ENCODE measurements around the gene MICU1.
"Not testable (repeated sequence)": the region's sequence is repeated elsewhere in the genome, so short reads cannot be mapped to it uniquely, and the experiment has no call there.

MICU1 gene

DNA sequence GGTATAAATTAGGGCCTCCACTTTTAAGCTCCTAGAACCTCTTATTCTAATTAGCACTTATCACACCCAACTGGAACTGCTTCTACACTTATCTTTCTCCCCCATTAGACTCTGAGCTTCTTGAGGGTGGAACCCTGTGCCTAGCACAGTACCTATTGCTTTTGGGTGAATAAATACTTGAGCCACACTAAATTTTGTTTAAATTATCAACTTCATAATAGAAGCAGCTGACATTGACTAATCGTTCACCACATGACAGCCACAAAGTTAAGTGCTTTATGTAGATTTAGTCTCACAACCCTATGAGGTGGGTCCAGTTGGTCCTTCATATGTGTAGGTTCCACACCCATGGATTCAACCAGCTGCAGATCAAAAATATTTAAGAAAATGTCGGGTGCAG lies 235.1 kb downstream of the MICU1 start:
- no peak for DNase-seq (ENCODE audit: low read depth in 2 of 2, low spot score in 1 of 2)

DNA sequence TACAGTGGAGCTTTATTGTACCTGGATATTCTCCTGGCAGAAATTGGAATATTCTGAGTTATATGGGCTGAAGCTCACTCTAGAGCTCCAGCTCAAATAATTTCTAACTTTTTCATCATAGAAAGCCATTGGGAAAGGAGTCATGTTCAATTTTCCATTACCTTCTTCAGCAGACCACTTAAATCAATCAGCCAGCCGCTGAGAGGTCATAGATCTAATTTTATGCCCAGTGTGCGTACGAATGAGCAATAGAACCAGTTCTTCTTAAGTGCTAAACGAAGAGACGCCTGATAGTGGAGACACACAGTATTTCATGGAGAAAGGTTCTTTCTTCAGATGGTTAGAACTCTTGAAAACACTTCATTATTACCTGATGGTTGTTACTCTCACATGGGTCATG lies 236.2 kb downstream of the MICU1 start:
- no peak for DNase-seq (ENCODE audit: low read depth in 2 of 2, low spot score in 1 of 2)

DNA sequence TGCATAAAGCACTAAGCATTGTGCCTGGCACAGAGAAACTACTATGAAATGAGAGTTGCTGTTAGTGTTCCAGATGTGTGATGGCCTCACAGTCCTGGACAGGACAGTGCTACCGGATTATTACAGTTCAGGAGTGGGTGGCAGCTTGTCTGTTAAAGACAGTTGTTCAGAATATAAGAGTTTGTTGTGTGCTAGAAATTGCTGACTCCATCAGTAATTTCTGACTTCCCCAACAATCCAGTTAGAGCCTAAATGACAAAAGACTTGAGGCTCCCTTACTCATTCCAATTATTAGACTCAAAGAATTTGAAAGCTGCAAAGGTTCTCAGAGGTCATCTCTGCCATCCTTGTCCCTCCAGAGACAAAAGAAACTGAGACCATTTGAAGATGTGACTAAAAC lies 236.9 kb downstream of the MICU1 start:
- DNase-seq (ENCODE audit: low read depth in 2 of 2, low spot score in 1 of 2), result no peak

DNA sequence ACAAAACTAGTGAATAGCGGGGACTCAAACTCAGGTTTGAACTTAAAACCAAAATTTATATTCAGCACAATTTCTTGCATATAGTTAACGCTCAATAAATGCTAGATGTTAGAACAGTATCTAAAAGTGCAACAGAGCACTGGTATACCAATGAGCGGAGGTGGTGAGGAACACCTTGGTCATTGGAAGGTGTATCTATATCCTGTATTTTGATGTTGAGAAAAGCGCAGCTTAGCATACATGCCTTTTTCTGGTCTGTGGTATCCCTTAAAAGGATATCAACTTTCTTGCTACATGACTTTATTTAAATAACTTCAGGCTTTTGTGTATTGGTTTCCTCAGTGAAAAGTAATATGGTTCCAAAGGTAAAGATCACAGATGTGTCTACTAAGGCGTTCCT lies 237.8 kb downstream of the MICU1 start:
- DNase-seq (ENCODE audit: low read depth in 2 of 2, low spot score in 1 of 2), result no peak

DNA sequence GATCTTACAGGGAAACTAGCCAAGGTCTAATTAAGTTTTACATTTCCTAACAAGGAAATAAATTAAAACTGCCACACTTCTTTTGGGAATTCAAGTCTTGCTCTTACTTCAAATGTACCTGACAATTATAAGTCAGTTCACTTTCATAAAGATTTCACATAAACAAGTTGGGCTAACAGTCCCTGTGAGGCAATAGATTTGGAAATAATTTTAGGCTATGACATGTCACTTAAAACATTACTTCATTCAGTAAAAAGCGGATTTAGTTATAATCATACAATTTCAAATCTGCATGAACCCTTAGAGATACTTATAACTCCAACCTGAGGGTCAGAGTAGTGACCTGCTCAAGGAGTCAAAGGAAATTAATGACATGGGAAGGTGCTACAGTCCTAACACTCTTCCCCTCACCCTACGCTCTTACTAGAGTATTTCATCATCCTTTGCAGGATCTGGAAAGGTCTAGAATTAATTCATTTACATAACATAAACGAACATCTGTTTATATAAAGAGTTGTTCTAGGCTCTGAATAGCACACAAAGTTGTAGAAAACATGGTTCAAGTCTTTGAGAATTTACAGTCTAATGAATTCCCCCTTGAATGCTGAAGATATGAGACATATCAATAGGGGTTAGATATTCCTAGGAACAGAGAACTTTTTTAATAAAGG lies 238.8 kb downstream of the MICU1 start:
- DNase-seq (ENCODE audit: low read depth in 2 of 2, low spot score in 1 of 2), result no peak

DNA sequence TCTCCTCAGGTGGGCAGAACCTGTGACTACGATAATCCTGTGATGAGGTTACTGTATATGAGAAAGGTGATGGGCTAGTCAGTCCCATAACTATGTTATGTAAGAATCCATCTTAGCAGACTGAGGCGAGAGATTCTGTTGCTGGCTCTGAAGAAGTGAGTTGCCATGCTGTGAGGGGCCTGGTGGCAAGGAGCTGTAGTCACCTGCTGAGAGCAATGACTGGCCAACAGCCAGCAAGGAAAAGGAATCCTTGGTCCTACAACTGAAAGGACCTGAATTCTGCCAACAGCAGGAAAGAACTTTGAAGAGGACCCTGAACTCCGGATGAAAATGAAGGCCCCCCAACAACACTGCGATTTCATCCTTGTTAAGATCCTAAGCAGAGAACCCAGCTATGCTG lies 240.2 kb downstream of the MICU1 start:
- DNase-seq (ENCODE audit: low read depth in 2 of 2, low spot score in 1 of 2), result no peak

DNA sequence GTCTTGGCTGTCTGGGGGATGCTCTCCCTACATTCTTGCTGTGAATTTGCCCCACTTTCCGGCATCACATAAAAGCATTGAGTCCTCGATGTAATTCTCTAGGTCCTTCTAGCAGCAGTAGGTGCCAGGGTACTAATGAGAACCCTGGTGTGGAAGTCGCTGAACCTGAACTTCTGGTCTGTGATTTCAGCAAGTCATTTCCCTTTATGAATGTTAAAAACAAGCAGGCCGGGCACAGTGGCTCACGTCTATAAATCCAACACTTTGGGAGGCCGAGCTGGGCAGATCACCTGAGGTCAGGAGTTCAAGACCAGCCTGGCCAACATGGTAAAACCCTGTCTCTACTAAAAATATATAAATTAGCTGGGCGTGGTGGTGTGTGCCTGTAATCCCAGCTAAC lies 240.9 kb downstream of the MICU1 start:
- DNase-seq (ENCODE audit: low read depth in 2 of 2, low spot score in 1 of 2), result not testable (repeated sequence)

DNA sequence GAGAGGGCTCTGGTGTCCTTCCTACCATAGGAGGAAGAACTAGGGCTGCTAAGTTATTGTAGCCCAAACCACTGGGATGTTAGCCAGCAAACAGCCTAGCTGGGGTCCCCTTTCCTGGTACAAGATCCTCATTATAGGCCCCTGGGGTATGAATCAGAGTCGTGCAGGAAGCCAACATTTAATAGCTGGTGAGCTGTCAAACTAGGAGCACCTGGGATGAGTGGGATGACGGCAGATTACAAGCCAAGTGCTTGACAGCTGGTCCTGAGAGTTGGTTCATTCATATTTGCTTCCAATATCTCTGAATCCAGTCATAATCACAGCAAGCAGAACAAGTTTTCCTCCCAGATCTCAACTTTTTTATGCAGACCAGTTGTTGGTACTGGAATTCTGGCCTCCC lies 246.1 kb downstream of the MICU1 start:
- DNase-seq (ENCODE audit: low read depth in 2 of 2, low spot score in 1 of 2), result no peak

DNA sequence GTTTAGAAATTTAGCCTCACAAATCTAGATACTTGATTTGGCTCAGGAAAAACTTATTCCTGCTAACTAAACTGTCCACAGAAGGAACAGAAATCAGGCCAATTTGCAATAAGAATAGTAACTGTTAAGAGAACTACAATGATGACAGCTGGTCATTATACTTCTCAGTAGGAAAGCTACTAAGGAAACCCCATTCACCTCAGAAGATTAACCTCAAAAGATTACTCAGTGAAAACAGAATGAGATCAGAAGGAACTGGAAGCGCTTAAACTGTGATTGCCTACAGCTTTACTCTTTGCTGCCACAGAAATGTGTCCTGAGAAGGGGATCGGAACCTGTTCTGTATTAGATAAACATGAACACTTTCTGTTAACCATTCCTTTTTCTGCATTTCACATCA lies 246.8 kb downstream of the MICU1 start:
- no peak for DNase-seq (ENCODE audit: low read depth in 2 of 2, low spot score in 1 of 2)

DNA sequence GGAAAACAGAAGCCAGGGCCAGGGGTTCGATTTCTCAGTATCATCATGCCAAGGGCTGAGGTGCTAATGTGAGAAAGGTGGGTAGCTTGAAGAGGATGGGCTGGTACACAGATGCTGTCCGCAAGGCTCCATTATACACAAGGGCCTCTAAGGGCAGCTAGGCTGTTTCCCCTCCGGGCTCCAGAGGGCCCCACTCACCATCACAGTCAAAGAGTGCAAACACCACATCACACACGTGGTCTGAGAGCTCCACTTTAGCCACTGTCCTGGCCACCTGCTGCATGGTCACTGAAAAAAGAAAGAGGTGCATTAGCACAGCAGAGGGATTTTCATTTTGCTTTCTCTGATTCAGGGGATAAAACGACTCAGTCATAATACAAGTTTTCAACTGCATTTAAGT lies 250.3 kb downstream of the MICU1 start:
- DNase-seq (ENCODE audit: low read depth in 2 of 2, low spot score in 1 of 2), result no peak

DNA sequence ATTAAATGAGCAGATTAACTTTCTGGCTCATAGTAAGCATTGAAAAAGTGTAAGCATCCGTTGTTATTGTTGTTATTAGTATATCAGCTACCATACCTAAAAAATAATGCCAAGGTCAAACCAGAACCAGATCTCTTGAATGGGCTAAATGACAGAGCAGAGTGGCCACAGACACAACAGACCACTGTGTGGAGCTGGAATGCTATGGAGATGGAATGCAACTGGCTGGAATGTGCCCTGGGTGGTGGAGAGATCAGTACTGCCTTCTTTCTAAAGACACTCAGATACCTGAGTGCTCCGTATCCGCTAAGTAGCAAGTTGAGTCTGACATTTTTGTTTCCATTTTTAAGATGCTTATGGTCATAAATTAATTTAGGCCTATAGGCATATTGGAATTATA lies 250.7 kb downstream of the MICU1 start:
- no peak for DNase-seq (ENCODE audit: low read depth in 2 of 2, low spot score in 1 of 2)

DNA sequence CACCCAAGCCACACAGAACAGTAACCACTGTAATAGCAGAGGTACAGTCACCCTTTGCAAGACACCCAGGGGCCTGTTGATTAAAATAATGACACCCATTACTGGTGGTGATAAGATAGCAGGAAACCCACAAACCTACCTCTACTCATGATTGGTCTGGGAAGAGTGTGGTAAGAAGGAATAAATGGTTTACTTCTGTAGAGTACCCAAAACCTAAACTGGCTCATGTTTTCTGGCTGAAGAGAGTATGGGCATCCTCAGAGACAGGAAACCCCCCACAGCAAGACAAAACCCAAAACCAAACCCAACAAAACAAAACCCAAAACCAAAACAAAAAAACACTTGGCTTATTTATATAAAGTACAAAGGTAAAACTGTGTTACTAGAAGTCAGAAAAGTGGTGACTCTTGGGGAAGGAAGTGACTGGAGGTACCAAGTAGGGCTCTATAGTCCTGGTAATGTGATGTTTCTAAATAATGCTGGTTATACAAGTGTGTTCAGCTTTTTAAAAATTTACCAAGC lies 255.6 kb downstream of the MICU1 start:
- no peak for DNase-seq (ENCODE audit: low read depth in 2 of 2, low spot score in 1 of 2)

DNA sequence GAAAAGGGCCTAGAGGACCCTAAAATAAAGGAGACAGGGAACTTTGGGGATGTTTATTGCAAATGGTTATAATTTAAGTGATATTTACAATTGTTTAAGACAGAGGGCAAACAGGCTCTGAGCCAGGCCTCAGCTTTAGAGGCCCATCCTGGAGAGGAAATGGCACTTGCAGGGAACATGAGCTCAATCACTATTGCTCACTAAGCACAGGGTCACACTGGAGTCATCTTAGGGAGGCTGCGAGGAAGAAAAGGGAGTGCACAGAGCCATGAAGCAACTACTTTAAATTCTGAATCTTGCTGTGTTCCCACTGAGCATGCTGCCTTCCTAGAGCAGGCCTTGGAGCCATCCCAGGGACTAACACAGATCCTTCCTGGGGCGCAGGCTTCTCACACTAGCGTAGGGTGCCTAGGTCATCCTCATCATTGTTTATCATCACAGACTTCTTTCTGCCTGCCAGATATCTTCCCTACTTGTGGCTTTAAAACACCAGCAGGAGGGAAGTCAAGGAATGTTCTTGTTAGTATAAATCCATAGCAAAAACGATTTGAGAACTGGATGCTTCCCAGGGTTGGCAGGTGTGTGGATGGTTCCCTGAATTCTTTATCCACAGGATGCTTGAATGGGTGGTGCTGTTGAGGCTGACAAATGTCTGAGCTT lies 258.4 kb downstream of the MICU1 start:
- no peak for DNase-seq (ENCODE audit: low read depth in 2 of 2, low spot score in 1 of 2)

DNA sequence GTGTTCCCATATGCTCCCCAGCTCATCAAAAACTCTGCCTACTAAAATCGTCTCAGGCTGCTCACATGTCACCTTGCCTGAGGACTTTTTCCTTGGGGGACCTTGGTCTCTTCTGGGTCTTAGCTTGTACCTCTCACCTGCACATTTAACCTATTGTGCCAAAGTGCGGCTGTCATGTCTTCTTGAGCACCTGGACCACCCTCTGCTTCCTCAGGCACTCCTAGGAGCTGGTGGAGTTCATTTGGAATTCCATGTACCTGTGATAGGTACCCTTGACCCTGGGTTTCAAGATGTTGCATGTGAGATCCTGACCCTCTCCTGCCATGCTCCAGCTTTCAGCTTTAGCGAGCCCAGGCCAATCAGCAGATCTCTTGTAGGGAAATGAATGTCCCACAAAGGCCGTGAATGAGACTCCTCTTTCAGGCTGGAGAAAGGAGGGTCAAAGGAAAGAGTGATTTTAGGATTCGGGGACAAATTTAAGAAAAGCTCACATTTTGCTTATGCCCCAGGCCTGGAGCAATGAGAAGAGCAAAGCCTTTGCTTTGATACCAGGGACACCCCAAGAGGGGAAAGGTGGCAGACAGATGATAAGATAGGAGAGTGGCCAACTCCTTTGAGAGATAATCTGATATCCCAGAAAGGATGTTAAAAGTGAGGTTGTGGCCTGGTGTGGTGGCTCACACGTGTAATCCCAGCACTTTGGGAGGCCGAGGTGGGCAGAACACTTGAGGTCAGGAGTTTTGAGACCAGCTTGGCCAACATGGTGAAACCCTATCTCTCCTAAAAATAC lies 260.6 kb downstream of the MICU1 start:
- no peak for DNase-seq (ENCODE audit: low read depth in 2 of 2, low spot score in 1 of 2)

DNA sequence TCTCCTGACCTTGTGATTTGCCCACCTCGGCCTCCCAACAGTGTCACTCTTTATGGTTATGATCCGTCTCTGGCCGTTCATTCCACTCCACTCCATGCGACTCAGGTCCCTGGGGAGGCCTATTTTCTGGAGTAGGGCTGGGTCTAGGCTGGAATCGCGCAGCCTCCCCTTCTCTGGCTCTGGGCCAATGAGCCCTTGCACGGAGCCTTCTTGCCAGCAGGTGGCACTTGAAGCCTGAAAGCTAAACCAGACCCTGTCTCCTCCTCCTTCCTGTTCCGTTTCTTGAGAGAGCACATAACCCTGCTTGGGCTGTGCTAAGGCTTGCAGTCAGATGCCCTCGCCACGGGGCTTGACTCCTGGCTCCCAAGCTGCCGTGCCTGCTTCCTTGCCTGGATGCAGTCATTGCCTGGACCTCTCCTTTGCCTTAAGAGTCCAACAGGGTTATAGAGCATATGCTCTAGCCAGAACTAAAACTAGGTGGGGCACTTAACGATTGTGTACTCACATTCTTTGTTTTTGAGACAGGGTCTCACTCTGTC lies 261.6 kb downstream of the MICU1 start:
- DNase-seq (ENCODE audit: low read depth in 2 of 2, low spot score in 1 of 2), result peak; percentile 46 to 70

DNA sequence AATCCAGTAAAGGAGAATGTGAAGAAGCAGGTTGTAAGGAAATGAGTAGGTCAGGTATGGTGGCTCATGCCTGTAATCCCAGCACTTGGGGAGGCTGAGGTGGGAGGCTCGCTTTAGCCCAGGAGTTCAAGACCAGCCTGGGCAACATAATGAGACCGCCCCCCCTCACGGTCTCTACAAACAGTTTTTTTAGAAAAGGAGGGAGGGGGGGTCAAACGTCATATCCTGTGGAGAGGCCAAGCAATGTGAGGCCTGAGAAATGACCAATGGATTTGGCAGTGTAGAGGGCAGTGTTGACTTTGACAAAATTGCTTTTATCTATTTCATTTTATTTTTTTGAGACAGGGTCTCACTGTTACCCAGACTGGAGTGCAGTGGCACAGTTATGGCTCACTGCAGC lies 268.9 kb downstream of the MICU1 start:
- DNase-seq (ENCODE audit: low read depth in 2 of 2, low spot score in 1 of 2), result no peak

DNA sequence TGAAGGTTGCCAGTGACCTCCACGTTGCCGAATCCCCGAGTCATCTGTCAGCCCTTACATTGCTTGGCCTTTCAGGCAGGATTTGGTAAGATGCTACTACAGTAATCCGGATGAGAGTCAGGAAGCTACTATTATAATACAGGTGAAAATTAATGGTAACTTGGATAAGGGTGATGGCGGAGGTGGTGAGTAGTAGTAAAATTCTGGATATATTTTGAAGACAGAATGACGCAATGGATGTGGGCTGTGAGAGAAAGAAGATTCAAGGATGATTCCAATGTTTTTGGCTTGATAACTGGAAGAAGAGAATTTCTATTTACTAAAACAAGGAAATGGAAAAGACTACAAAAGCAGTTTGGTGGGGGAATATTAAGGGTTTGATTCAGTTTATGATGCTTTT lies 269.8 kb downstream of the MICU1 start:
- no peak for DNase-seq (ENCODE audit: low read depth in 2 of 2, low spot score in 1 of 2)

DNA sequence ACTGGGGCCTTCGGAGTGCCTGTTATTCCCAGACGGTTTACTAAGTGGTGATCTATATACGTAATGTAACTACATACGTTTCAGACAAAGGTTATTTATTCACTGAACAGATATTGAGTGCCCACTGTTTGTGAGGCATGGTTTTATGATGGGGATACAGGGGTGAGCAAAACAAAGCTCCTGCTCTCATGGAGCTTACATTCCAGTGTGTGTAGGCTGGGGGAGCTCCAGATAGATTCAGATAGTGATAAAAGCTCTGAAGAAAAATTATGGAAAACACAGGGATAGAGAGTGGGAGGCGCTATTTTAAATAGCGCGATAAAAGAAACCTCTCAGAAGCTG lies 270.7 kb downstream of the MICU1 start:
- DNase-seq (ENCODE audit: low read depth in 2 of 2, low spot score in 1 of 2), result no peak

DNA sequence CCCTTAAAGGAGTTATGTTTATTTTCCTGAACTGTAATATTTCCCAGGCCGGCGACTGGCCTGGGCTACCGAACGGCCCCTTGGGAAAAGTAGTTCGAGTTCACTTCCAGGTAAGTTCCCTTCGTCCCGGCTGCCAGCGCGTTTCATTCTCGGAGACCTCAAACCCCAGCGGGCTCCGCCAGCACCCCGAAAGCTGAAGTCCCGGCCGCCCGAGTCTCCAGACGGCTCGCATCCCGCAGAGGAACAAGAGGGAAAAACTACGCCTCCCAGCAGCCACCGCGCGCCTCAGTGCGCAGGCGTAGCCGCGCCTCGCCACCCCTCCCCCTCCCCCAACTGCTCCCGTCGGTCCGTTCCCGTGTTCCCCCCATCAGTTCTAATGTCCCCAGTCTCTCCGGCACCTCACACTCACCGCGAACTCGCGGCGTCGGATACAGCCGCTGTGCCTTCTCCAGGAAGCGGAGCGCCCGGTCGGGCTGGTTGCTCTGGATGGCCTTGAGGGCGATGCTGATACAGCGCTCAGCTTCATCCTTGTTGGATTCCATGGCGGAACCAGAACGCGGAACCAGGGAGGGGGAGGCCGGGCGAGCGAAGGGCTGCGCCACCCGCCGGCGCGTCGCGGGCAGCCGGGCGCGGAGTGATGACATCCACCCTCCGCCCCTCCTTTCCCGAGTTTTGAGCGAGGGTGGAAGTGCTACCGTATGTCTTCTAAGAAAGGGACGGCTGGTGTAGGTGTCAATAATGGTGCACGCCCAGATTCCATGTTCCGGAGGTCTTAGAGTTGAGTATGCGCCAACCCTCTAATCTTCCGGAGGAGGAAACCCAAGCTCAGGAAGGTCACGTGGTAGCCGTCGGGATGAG lies 271.3 kb downstream of the MICU1 start, which contains the start of gene DNAJB12:
Gene DNAJB12, minus strand, starts transcription at position 564 of the 858 bp plus-strand sequence. Its CDS starts 22 bp downstream, at position 542.
- peak; percentile 69 to 77 for DNase-seq (ENCODE audit: low read depth in 2 of 2, low spot score in 1 of 2)

DNA sequence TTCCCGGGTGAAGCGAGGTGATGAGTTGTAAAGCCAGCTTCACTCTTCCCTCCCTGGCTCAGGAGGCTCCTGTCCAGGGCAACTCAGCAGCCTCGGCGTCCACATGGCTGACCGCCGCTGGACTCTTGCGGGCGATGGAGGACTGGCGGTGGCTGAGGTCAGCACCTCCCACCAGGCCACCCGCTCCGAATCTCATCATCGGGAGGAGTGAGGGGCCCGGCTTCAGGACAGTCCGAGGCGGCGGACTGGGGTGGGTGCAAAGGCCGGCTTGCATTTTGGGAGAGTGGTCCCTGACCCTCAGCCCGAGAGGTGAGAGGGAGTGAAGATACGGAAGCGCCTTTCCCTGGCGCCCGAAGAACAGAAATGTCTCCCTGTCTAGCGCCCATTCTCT lies 271.9 kb downstream of the MICU1 start:
- no peak for DNase-seq (ENCODE audit: low read depth in 2 of 2, low spot score in 1 of 2)

Data from stimulated activated CD8-positive, alpha-beta memory T cell treated with anti-CD3 and anti-CD28 coated beads, Interleukin-4, amount 100 ng/mL, for 1 hour (primary cell).